Gastroesophageal sphincter (tissue), 3 donors: ENCODE results near the gene TOM1L2.

Experiments used
- CTCF ChIP-seq, 4 experiments: fragments of 200-600 bp in 2 of 4; fragments of 450-650 bp in 2 of 4; sonication (generic) in 1 of 4; IDR thresholded peaks; one replicate each; pipeline ENCODE4 v1.5.1; 2017 to 2019; ENCODE audit warnings: antibody characterized with exemption in 4 of 4, mild to moderate bottlenecking in 2 of 4, moderate library complexity in 2 of 4
- EP300 ChIP-seq: sonication (generic); formaldehyde crosslinking; IDR thresholded peaks from one replicate; pipeline ENCODE4 v1.6.1; 2017; ENCODE audit warnings: antibody characterized with exemption, mild to moderate bottlenecking
- POLR2A ChIP-seq, 2 donors: fragments of 450-650 bp; IDR thresholded peaks; one replicate each; pipeline ENCODE4 v1.6.1; 2017; ENCODE audit warnings: antibody characterized with exemption in 2 of 2, mild to moderate bottlenecking in 2 of 2, moderate library complexity in 1 of 2
- POLR2AphosphoS5 ChIP-seq: sonication (generic); formaldehyde crosslinking; IDR thresholded peaks from one replicate; pipeline ENCODE4 v1.6.1; 2017; ENCODE audit warnings: antibody characterized with exemption

DNA sequence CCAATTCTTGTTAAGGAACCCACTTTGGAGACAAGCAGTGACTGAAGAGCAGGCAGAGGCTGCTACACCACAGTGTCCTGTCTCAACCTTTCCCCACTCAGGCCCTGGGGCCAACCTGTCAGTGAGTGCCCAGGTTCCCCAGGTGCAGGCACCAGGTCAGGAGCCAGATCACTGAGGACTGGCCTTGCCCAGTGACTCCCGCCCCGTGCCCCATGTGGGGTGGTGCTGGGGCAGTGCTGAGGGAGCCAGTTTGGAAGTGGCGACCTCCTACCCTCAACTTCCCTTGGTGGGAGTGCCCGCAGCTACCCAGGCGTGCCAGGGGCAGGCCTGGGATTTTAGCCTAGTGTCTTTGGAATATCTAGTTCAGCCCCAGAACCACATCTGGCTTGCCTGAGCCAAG is 164.8 kb downstream of the TOM1L2 start:
- TF ChIP-seq CTCF (IDR thresholded peaks at IDR 0.05): no peak
- TF ChIP-seq EP300: no peak
- no peak for TF ChIP-seq POLR2A (IDR thresholded peaks at IDR 0.05)
- no peak for TF ChIP-seq POLR2AphosphoS5
